GM10248 (cell line): Measurements from ENCODE around the gene LHFPL6.

Source experiments
- CTCF ChIA-PET: fragments of 300-600 bp; sonication (Branson Sonifier 250); formaldehyde crosslinking; extraction: SDS; loops from one replicate; lab custom pipeline; 2021; ENCODE audit warnings: antibody characterized with exemption; lab: Yijun Ruan, JAX
- POLR2A ChIA-PET: fragments of 350-650 bp; sonication (Branson Sonifier 250); formaldehyde crosslinking; extraction: SDS; loops from one replicate; lab custom pipeline; 2020; ENCODE audit warnings: antibody characterized with exemption; lab: Yijun Ruan, JAX
- DNase-seq: peaks from one replicate; pipeline ENCODE4 v3.0.0; 2012; ENCODE audit errors: extremely low spot score
- TF ChIP-seq, protein P1 (sequence below): IDR thresholded peaks from 2 replicates; pipeline ENCODE4 v1.5.1; 2012; ENCODE audit warnings: mild to moderate bottlenecking, low read depth; ENCODE audit errors: extremely low read depth, missing control alignments, control extremely low read depth

Gene LHFPL6

DNA sequence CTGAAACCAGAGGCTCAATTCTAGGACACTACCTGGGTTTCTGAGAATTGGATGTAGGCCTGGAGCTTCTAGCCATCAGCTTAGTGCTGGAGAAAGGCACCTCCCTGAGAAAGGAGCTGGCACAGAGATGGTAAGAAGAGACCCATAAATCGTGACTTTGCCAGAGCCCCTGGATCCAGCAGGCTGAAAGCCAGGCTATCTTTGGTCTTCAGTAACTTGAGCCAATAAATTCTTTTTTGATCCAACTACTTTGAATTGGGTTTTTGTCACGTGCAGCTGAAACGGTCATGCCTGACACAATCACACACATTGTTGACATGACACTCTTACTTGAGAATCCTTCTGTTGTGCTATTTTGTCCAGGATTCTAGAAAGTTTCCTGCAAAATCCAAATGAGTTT is 103.4 kb downstream of the LHFPL6 start:
- ChIA-PET POLR2A (no interaction called here), CTCF (interaction anchor here (1.1 to 1.6 kb wide), 2 partner anchors 18 to 355 kb away, joined by 3 read pairs; no protein-coding TSS in a partner anchor)
- TF ChIP-seq, protein P1, sequence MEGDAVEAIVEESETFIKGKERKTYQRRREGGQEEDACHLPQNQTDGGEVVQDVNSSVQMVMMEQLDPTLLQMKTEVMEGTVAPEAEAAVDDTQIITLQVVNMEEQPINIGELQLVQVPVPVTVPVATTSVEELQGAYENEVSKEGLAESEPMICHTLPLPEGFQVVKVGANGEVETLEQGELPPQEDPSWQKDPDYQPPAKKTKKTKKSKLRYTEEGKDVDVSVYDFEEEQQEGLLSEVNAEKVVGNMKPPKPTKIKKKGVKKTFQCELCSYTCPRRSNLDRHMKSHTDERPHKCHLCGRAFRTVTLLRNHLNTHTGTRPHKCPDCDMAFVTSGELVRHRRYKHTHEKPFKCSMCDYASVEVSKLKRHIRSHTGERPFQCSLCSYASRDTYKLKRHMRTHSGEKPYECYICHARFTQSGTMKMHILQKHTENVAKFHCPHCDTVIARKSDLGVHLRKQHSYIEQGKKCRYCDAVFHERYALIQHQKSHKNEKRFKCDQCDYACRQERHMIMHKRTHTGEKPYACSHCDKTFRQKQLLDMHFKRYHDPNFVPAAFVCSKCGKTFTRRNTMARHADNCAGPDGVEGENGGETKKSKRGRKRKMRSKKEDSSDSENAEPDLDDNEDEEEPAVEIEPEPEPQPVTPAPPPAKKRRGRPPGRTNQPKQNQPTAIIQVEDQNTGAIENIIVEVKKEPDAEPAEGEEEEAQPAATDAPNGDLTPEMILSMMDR, result no peak
- no peak for DNase-seq

DNA sequence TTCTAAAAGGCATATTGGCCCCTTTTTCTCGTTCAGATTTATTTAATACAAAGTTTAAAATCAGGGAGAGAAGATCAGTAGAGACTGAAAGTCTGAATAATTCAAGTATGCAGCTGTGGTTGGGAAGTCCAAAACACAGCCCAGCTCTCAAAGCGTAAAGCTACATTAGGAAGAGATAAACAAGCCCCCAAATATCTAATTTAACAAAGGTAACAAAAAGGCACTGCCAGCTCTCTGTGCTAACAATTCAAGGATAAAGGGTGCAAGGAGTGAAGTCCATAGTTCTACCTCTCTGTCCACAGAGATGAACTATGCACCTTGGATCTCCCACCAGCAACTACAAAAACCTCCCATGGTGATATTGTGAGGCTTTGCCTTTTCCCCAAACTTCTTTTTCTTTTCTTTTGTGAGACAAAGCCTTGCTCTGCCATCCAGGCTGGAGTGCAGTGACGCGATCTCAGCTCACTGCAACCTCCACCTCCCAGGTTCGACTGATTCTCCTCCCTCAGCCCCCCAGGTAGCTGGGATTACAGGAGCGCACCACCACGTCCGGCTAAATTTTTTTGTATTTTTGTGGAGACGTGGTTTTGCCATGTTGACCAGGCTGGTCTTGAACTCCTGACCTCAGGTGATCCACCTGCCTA is 104.4 kb downstream of the LHFPL6 start:
- ChIA-PET POLR2A (no interaction called here), CTCF (interaction anchor here (1.1 to 2.0 kb wide), 3 partner anchors 17 to 354 kb away, joined by 3 to 7 read pairs (median 3); no protein-coding TSS in a partner anchor)
- no peak for DNase-seq
- TF ChIP-seq, protein P1, result no peak

DNA sequence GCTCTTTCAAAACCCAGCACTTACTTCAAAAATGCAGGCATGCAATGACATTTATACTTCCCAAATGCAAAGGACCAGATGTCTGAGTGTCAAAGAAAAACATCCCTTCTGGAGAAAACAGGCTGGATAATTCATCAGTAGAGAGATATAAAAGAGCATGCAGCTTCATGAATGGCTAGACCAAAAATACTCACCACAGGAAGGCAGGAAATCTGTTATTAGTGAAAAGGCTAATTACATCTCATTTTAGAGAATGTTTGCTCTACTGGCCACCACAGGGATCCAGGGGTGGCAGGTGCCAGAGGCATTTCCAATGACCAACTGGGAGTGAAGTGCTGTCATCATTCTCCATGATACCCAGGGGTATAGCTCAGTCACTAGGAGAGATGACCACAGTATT is 106.5 kb downstream of the LHFPL6 start:
- DNase-seq, result no peak
- TF ChIP-seq, protein P1, result no peak
- CTCF ChIA-PET, result interaction anchor here (1.0 to 1.1 kb wide), 2 partner anchors 10 to 15 kb away, joined by 3 read pairs; no protein-coding TSS in a partner anchor
- POLR2A ChIA-PET, result no interaction called here

DNA sequence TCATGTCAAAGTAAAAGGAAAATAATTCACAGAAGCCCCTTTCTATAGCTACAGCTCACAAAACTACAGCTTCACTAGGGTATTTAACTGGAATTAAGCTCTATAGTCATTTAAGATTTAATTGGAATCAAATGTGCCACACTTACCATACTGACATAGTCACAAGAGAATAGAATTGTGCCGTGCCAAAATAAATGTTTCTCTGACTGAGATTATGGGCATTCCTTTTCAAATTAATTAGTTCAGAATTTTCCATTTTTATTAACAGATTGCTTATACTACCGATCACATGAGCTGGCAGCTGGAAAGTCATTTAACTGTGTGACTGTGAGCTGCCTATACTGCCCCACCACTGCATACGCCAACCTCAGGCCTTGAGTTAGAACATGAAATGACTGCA is 108.4 kb downstream of the LHFPL6 start:
- ChIA-PET POLR2A (no interaction called here), CTCF (interaction anchor here (1.2 kb wide), 1 partner anchor 118 kb away, joined by 3 read pairs; no protein-coding TSS in a partner anchor)
- TF ChIP-seq, protein P1, result no peak
- no peak for DNase-seq

DNA sequence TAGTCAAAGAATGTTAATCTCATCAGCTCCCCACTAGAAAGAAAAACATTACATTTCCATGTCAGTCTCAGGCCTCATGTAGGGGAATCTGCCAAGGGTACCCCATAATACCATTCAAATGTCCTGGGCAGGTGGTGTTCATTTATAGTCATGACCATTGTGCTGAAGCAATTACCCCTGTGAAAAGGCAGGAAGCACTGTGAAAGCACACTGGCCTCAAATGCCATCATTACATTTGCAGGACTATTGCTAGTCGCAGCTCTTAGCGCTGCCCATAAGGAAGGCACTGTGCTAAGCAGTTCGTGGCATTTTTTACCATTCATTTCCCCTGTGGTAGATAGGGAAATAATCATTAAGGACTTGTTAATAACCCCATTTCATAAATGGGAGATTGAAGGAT is 109.0 kb downstream of the LHFPL6 start:
- no peak for DNase-seq
- CTCF ChIA-PET, result interaction anchor here (1.2 kb wide), 1 partner anchor 119 kb away, joined by 3 read pairs; no protein-coding TSS in a partner anchor
- TF ChIP-seq, protein P1, result no peak
- POLR2A ChIA-PET, result no interaction called here

DNA sequence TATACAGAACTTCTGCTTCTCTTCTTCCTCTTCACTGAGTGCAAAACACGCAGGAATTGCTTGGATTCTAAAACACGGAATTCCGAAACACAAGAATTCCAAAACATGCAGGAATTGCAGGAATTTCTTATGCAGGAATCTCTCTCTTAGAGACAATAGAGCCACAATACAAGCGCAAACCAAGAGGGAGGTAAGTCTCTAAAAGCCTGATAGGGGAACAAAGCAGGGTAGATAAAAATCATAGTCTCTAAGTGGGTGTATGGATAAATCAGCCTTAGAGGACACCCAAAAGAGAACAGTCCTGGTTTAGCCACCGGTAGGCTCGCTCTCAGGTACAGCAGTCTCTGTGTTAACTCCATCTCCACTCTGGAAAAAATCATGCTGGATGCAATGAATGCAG is 112.9 kb downstream of the LHFPL6 start:
- DNase-seq, result no peak
- TF ChIP-seq, protein P1, result no peak
- POLR2A ChIA-PET, result no interaction called here
- CTCF ChIA-PET, result no interaction called here
